ENCODE results near the gene RNF44.

The RNF44 gene

DNA sequence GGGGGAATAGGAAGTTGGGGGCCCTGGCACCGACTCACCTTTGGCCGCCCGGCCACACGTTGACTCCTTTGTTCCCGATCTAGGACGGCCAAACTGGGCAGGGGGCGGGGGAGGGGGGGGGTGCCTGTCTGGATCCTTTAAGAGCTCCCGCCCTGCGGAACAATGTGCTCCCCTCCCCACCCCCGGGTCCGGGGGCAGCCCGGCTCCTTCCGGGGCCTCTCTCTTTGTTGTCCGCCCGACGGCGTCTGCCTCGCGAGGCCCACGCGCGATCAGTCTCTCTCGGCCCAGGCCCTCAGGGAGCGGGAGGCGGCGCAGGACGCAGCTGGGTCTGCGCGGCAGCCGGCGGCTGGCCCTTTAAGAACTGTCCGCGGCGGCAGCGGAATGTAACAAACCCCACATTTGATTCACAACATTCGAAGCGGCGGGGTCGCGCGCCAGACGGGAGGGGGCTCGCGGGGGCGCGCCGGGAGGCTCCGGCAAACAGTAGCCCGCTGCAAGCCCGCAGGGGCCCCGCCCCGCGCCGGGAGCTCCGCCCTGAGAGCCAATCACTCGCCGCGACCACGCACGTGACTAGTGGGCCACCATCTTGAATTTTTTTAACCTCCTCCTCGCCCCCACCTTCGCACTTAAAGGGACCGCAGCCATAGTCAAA lies at the start of gene RNF44:
TSS of gene RNF44 (minus strand) at position 501 of the 652 bp plus-strand sequence. CDS start 4,930 bp downstream, outside the sequence.
- DNase-seq (ENCODE audit: low read depth in 3 of 3) = peak; percentile 93 to 97 (median 95)

DNA sequence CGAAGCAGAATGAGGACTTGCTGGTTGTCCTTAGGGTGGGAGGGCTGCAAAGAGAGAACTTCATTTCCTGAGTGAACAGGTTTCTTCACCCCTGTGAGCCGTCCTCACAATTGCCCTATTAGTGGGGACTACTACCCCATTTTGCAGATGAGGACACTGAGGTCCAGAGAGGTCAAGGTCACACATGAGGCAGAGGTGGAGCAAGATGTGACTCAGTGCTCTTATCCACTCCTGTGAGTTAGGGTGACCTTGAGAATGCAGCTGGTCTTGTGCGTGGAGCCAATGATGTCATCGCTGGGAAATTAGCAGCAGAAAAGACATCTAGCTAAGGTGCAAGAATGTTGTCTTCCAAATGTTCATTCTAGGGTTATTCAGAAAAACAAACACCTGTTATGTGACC lies 45.9 kb upstream of the RNF44 start:
- no peak for DNase-seq (ENCODE audit: low read depth in 3 of 3)

DNA sequence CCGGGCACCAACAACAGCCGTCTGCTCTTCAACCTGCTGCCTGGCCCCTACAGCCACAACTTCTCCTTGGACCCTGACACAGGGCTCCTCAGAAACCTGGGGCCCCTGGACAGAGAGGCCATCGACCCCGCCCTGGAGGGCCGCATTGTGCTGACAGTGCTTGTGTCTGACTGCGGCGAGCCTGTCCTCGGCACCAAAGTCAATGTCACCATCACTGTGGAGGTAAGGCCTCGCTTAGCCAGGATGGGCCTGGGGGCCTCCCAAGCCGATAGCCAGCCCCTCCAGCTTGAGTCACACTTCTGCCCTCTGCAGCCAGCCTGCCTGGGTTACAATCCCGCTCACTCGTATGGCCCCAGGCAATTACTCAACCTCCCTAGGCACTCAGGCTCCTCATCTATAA lies 44.2 kb upstream of the RNF44 start:
- no peak for DNase-seq (ENCODE audit: low read depth in 3 of 3)

DNA sequence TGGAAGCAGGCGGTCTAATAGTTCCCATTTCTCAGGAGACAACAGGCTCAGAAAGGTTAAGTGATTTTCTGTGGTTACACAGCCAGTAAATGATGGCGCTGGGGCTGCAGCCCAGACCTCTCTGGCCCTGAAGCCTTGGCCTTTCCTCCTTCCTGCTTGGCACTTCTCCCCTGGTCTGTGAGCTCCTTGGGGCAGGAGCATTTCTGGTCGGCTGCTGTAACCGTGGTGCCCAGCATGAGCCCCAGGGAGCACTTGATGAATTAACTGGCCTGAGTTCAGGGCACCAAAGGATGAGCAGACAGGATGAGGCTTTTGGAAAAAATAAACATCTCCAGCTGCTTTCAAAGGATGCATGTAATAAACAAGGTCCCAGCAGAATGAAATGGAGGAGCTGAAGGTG lies 42.1 kb upstream of the RNF44 start:
- DNase-seq (ENCODE audit: low read depth in 3 of 3) = no peak

DNA sequence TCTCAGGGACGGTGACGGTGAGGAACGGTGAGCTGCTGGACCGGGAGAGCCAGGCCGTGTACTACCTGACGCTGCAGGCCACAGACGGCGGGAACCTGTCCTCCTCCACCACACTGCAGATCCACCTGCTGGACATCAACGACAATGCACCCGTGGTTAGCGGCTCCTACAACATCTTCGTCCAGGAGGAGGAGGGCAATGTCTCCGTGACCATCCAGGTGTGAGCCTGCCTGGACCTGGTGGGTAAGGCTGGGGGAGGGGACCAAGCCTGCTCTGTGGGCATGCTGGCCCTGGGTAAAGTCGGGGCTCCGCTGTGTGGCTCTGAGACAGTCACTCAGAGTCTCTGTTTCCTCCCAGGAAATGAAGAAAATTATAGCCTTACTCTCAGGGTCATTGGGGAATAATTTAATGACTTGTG lies 41.2 kb upstream of the RNF44 start:
- peak in 1 of 3 experiments; percentile 12 for DNase-seq (ENCODE audit: low read depth in 3 of 3)

DNA sequence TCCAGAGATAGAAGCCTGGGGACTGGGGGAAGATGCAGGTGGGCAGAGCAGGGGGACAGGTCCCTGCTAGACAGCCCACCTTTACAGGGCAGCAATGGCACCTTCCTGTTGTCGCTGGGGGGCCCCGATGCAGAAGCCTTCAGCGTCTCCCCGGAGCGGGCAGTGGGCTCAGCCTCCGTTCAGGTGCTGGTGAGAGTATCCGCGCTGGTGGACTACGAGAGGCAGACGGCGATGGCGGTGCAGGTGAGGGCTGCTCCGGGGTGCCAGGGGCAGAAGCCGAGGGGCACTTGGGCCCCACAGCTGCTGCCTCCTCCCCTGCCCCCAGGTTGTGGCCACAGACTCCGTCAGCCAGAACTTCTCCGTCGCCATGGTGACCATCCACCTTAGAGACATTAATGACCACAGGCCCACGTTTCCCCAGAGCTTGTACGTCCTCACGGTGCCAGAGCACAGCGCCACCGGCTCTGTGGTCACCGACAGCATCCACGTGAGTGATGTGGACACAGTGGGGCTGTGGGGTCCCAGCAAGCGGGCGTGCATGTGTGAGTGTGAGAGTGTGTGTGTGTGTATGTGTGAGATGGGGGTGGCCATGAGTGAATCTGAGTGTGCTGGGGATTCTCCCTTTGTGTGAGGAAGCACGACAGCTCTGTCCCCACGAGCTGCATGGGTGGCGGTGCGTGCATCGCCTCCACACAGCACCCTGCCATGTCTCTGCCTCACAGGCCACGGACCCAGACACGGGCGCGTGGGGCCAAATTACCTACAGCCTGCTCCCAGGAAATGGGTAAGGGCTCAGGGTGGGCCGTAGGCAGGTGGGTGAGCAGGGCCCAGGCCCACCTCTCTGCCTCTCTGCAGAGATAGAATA lies 40.3 kb upstream of the RNF44 start:
- no peak for DNase-seq (ENCODE audit: low read depth in 3 of 3)

DNA sequence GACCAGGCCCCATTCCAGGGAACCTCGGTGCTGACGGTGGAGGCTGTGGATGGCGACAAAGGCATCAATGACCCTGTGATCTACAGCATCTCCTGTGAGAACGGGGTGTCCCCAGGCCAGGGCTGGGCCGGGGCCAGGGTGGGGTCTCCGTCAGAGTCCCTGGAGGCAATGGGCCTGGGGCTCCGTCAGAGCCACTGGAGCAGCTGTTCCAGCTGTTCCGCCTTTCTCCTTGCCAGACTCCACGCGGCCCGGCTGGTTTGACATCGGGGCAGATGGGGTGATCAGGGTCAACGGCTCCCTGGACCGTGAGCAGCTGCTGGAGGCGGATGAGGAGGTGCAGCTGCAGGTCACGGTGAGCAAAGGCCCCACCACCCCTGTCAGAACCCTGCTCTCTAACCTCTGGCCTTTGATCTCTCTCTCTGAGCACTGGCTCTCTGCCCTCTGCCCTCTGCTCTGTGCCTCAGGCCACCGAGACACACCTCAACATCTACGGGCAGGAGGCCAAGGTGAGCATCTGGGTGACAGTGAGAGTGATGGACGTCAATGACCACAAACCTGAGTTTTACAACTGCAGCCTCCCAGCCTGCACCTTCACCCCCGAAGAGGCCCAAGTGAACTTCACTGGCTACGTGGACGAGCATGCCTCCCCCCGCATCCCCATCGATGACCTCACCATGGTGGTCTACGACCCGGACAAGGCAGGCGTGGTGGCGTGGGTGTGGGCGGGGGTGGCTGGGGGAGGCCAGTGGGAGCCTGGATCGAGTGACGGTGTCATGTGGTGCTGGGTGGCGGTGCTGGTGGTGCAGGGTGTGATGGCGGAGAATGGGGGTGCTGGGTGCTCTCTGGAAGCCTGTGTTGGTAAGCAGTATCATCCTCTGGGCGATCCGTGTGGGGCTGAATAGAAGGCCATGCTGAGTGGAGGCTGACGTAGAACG lies 38.6 kb upstream of the RNF44 start:
- DNase-seq (ENCODE audit: low read depth in 3 of 3) = no peak

DNA sequence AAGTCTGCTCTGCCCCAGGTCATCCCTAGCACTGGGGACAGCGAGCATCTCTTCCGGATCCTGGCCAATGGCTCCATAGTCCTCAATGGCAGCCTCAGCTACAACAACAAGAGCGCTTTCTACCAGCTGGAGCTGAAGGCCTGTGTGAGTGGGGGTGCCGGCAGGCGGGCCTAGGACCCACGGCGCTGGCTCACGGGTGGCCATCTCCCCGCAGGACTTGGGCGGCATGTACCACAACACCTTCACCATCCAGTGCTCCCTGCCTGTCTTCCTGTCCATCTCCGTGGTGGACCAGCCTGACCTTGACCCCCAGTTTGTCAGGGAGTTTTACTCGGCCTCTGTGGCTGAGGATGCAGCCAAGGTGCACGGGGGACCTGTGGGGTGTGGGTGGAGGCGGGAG lies 37.9 kb upstream of the RNF44 start:
- DNase-seq (ENCODE audit: low read depth in 3 of 3) = no peak

DNA sequence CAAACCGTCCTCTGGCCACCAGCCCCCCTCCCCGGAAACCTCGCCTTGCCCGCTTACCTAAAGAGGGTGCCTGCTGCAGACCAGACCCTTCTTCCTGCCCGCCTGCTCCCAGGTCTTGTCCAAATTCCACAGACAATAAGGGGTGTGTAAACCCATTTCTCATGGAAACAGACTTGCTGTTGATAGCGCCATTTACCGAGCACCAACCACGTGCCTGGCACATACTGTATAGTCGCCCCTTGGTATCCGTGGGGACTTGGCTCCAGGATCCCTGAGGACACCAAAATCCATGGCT lies 37.0 kb upstream of the RNF44 start:
- no peak for DNase-seq (ENCODE audit: low read depth in 3 of 3)

DNA sequence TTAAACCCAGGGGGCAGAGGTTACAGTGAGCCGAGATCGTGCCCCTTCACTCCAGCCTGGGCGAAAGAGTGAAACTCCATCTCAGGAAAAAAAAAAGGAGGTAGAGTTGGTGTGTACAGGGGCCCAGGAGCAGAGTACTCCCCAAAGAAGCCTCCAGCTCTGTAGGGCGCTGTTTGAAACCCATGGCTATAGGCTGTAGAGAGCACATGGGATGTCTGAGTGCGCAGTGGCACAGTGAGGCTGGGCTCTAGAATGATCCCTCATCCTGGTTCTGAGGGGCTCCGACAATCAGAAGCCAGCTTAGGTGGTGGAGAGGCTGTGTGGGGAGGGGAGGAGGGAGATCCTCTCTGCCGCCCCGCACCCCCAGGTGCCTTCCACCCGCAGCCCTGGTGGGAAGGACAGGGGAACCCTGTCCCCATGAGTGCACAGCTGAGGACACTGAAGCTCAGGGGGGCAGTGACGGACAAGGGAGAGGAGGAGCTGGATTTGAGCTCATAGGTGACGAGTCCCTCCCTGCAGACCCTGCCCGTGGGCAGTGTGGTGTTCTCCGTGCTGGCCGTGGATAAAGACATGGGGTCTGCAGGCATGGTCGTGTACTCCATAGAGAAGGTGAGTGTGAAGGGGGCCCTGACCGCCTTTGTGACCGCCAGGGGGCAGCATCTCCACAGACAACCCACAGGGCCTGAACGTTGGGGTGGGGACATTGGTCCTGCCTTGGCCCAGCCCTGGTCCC lies 36.5 kb upstream of the RNF44 start:
- peak; percentile 59 to 76 (median 73) for DNase-seq (ENCODE audit: low read depth in 3 of 3)

DNA sequence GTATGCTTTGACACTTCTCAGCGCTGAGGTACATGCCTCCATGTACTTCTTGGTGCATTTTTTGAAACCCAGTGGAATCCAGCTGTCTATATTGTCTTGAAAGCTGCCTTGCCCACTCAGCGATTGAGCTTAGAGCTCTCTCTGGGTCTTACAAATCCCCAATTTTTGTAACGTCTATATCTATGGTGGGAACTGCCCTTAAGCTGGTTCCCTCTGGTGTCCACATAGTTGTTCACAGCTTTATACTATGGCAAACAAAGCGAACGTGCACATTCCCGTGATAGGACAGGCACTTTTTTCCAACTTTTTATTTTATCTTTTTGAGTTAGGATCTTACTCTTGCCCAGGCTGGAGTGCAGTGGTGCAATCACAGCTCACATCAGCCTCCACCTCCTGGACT lies 32.8 kb upstream of the RNF44 start:
- no peak for DNase-seq (ENCODE audit: low read depth in 3 of 3)

DNA sequence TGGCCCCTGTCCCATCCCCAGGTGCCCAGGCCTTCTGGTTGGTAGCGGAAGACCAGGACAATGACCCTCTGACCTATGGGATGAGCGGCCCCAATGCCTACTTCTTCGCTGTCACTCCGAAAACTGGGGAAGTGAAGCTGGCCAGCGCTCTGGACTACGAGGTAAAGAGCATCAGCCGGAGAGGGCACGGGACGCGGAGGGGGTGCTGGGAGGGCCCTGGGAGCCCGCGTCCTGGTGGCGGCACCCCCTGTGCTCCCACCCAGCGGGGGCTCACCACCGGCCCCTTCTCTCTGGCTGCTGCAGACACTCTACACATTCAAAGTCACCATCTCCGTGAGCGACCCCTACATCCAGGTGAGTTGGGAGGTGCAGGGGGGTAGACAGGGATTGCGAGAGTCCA lies 31.5 kb upstream of the RNF44 start:
- DNase-seq (ENCODE audit: low read depth in 3 of 3) = no peak

DNA sequence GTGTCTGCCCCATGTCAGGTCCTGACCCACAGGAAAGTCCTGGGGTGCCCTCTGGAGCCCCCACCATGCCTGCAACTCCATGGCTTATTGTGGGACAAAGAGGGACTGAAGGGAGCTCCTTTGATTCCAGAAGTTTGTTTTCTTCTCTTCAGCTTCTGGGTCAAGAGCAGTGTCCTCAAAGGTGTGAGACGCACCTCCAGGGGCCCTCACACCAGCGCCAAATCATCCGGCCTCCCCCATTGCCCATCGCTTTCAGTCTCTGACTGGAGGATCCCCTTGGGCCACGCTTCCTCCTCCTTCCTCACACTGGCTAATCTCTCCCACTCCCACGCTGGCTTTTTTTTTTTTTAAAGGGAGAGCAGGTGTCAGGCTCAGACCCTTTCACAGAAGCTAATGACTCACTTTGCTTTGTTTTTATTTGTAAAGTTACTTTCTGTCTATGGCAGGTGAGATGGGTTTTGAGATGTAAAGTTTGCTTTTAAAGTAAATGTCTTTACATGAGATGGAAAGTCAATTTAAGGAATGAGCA lies 28.6 kb upstream of the RNF44 start:
- no peak for DNase-seq (ENCODE audit: low read depth in 3 of 3)

DNA sequence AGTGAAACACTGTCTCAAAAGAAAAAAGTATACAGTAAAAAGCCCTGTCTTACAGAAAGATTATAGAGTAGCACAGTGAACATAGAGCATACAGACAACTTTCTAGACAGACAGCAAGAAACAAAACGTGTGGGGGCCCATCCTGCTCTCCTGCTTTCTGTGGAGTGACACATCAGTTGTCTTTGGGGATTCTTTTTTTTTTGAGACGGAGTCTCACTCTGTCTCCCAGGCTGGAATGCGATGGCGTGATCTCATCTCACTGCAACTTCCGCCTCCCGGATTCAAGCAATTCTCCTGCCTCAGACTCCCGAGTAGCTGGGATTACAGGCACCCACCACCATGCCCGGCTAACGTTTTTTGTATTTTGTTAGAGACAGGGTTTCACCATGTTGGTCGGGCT lies 26.8 kb upstream of the RNF44 start:
- no peak for DNase-seq (ENCODE audit: low read depth in 3 of 3)

DNA sequence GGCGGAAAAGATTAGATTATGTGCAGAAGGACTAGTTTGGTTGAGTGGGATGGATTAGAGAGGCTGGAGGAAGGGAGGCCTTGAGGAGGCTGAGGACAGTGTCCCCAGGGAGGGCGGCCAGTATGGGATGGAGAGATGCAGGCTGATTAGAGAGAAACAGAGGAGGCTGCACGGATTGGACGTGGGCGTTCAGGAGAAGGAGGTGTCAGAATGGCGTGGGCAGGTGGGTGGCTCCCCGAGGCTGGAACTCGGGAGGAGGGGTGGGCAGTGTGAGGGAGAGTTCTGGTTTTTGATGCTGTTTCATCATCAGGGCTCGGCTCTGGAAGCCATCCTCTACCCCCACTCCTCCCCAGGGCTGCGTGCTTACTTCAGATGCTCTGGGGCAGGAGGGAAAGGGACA lies 25.0 kb upstream of the RNF44 start:
- no peak for DNase-seq (ENCODE audit: low read depth in 3 of 3)

DNA sequence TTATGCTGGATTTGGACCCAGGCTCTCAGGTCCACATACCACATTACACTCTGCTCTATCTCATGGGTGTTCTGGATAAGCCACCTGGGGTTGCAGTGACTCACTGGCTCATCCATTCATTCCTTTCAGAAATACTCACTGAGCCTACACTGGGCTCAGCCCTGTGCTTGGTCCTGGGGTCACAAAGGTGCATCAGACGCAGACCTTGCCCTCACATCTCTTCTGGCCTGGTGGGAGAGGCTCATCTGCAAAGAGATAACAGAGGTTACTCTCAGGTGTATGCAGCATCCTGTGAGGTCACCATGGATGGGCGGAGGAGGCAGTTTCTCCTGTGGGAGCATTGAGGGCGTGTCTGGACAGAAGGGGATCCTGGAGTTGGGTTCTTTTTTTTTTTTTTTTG lies 24.1 kb upstream of the RNF44 start:
- DNase-seq (ENCODE audit: low read depth in 3 of 3) = no peak

DNA sequence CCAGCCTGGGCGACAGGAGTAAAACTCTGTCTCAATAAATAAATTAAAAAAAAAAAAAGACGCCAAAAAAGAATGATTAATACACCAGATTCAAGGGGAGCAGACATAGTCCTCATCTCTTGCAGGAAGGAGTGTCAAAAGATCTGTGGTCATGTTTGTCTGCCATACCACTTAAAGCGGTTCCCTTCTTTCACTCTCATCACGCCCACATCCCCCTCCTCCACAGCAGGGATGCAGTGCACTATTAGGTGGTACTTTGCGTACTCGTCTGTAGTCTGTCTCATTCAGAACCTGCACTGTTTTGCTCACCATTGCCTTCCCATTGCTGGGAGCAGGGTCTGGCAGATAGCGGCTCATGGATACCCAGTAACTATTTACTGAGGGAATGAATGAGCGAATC lies 23.2 kb upstream of the RNF44 start:
- DNase-seq (ENCODE audit: low read depth in 3 of 3) = no peak

DNA sequence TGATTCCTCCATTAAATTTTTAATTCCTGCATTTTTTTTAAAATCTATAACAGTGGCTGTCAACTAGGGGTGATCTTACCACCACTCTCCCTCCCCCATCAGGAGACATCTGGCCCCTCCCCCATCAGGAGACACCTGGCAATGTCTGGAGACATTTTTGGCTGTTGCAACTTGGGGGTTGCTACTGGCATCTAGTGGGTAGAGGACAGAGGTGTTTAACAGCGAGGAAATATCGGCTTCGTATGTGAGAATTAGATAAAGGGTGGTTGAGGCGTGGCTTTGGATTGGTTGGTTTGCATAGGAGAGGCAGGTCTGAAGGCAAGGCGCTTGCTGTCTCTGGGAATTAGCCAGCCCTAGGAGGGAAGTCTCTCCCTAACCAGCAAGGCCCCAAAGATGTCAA lies 22.5 kb upstream of the RNF44 start:
- DNase-seq (ENCODE audit: low read depth in 3 of 3) = no peak

DNA sequence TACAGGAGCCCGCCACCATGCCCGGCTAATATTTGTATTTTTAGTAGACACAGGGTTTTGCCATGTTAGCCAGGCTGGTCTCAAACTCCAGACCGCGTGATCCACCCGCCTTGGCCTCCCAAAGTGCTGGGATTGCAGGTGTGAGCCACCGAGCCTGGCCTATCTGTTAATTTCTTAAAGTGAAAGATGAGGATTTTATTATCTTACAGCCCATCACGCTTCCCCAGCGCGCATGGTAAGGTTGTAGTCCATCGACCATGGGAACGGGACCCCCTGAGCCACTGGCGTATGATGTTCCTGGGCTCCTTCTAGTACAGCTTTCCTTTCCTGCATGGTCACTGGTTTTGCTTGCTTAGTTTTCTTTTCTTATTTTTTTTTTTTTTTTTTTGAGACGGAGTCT lies 20.6 kb upstream of the RNF44 start:
- no peak for DNase-seq (ENCODE audit: low read depth in 3 of 3)

DNA sequence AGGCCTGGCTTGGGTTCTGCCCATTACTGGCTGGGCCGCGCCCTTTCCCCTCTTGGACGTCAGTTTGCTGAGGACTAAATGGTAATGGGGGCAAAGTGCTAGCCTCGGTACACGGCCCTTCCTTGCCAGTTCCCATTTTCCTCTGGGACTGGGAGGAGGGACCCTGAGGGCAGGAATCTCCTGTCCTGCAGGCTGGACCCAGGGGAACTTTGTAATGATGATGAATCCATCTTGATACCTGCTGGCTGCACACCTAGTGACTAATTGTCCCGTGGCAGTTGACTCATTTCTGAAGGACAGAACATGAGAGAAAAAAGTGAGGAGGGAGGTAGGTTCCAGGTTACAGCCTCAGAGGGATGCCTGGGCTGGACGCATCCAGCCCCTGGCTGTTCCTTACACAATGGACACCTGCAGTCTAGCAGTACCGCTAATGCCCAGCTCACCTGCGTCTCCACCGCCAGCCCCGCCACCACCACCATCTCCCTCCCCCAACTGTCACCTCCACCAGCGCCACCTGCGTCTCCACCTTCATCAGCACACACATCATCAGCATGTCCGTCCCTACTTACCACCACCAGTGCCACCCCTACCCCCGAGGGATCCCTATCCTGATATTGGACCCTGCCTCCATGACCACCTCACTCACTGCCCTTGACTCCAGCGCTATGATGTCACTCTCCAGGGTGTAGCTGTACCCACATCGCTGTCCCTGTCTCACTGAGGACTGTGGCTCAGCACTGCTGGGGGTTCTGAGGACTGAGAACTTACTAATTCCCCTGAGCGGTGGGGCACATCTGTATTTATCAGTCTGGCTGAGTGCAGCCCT lies 16.3 kb upstream of the RNF44 start:
- DNase-seq (ENCODE audit: low read depth in 3 of 3) = no peak

Data from stimulated activated CD4-positive, alpha-beta T cell treated with anti-CD3 and anti-CD28 coated beads, TNF-alpha, amount 100 ng/mL, for 4 hours (primary cell).